Right ventricle myocardium inferior (tissue), 1 donor: ENCODE results near the gene LRSAM1. TPM values are rescaled to one million over a fixed set of nuclear protein-coding genes. Genes with fewer than 3 reads are reported as not detected.

ENCODE experiments used
- ATAC-seq: fragments of 200-7000 bp; cut with Tn5 transposase; one replicate; pipeline ENCODE4 v1.9.1; 2020; ENCODE audit warnings: mild to moderate bottlenecking, moderate library complexity
- DNase-seq: peaks from one replicate; pipeline ENCODE4 v3.0.0; 2021; ENCODE audit errors: missing footprints
- intact Hi-C: fragments of 100-400 bp; cut with DNase I; formaldehyde crosslinking; loops from one replicate; pipeline ENCODE4 v1.11.0; 2022
- total RNA-seq: library from RNA; stranded (reverse); fragmentation: NEBNext Ultra II Directional; extraction: Animal tissue kit (Norgen Biotek cat#: 25700); gene quantifications from one replicate; pipeline ENCODE4 v1.2.1, GENCODE V29; 2021
- donor health status: DM: no; HTN: yes; CAD: no; lungs with severe emphysema.

LRSAM1 gene
- total RNA-seq, 1 donor from 2014 or later: 52.0 TPM

- DNase-seq: peak; percentile 75
- intact Hi-C loops: loop anchor here (5.0 kb wide), 1 partner anchor 417 kb away; no protein-coding TSS in a partner anchor
- ATAC-seq: no peak
These were observed 54.2 kb downstream of the LRSAM1 start for GRCh38 chr9:127505396-127506116.

GRCh38 chr9:127506117-127506813 lies 55.0 kb downstream of the LRSAM1 start:
- intact Hi-C loops: loop anchor here (5.0 kb wide), 1 partner anchor 416 kb away; no protein-coding TSS in a partner anchor

GRCh38 chr9:127506814-127507750 lies 55.8 kb downstream of the LRSAM1 start:
- ATAC-seq (no peak), DNase-seq (peak; percentile 64)
- intact Hi-C loops: loop anchor here (5.0 kb wide), 1 partner anchor 415 kb away; no protein-coding TSS in a partner anchor

More at GRCh38 chr9:127506117-127506813, 55.0 kb downstream of the LRSAM1 start:
- DNase-seq: peak; percentile 51
- ATAC-seq: no peak

- ATAC-seq (no peak), DNase-seq (peak; percentile 57)
- intact Hi-C loops: loop anchor here (5.0 kb wide), 1 partner anchor 414 kb away; no protein-coding TSS in a partner anchor
These were observed 56.7 kb downstream of the LRSAM1 start for GRCh38 chr9:127507751-127508648.

- DNase-seq: peak; percentile 66
- intact Hi-C loops: loop anchor here (5.0 kb wide), 1 partner anchor 413 kb away; no protein-coding TSS in a partner anchor
These were observed 57.6 kb downstream of the LRSAM1 start for GRCh38 chr9:127508901-127509260.

GRCh38 chr9:127509261-127509954 lies 58.1 kb downstream of the LRSAM1 start:
- intact Hi-C loops: loop anchor here (5.0 kb wide), 1 partner anchor 413 kb away; no protein-coding TSS in a partner anchor
- peak; percentile 38 for ATAC-seq
- DNase-seq: peak; percentile 60

More at GRCh38 chr9:127508901-127509260, 57.6 kb downstream of the LRSAM1 start:
- no peak for ATAC-seq

- peak; percentile 62 for DNase-seq
- intact Hi-C loops: loop anchor here (5.0 kb wide), 1 partner anchor 412 kb away; no protein-coding TSS in a partner anchor
- ATAC-seq: peak; percentile 21
These were observed 58.6 kb downstream of the LRSAM1 start for GRCh38 chr9:127509955-127510299.

GRCh38 chr9:127514468-127514867 lies 63.2 kb downstream of the LRSAM1 start:
- intact Hi-C loops: no loop called here
- DNase-seq (no peak), ATAC-seq (no peak)

- intact Hi-C loops: no loop called here
- ATAC-seq (no peak), DNase-seq (peak; percentile 55)
These were observed 65.7 kb downstream of the LRSAM1 start for GRCh38 chr9:127516835-127517607.

GRCh38 chr9:127517620-127518019 lies 66.3 kb downstream of the LRSAM1 start:
- no peak for DNase-seq

GRCh38 chr9:127518091-127518856 lies 67.0 kb downstream of the LRSAM1 start:
- no peak for ATAC-seq
- no peak for DNase-seq

More at GRCh38 chr9:127517620-127518019, 66.3 kb downstream of the LRSAM1 start:
- no peak for ATAC-seq
- intact Hi-C loops: no loop called here

GRCh38 chr9:127519301-127520166 lies 68.2 kb downstream of the LRSAM1 start:
- peak; percentile 22 for ATAC-seq
- DNase-seq: peak; percentile 50
- intact Hi-C loops: loop anchor here (2.0 kb wide), 1 partner anchor 59 kb away; no protein-coding TSS in a partner anchor

More at GRCh38 chr9:127518091-127518856, 67.0 kb downstream of the LRSAM1 start:
- intact Hi-C loops: no loop called here

GRCh38 chr9:127520941-127521918 lies 69.9 kb downstream of the LRSAM1 start:
- ATAC-seq: peak; percentile 45
- peak; percentile 53 for DNase-seq
- intact Hi-C loops: loop anchor here (2.0 kb wide), 1 partner anchor 58 kb away; no protein-coding TSS in a partner anchor
